ENCODE data around the gene FHOD3. TPM values are rescaled to one million over a fixed set of nuclear protein-coding genes. Genes with fewer than 3 reads are reported as not detected.

FHOD3 gene
- total and polyA plus RNA-seq, 2 experiments from 2014 or later = 2.7 to 8.7 TPM

- Histone ChIP-seq H3K79me2 (replicated peaks; ENCODE audit: insufficient read depth) (no peaks in the 10 kb centered on the region), H3K9me2 (ENCODE audit: insufficient read depth) (0 out of 2 replicates have a peak, but pooled peaks cover 5% of the 10 kb centered on the region), H2AFZ (no peak overlapping the region), H3K27ac (ENCODE audit: low read depth) (no peak overlapping the region), H3K4me2 (no peak overlapping the region), H3F3A (replicated peaks; ENCODE audit: low read depth) (no peaks in the 10 kb centered on the region), H3K4me3 (no peak overlapping the region), H3K36me3 (ENCODE audit: insufficient read depth) (no peaks in the 10 kb centered on the region), H4K20me1 (replicated peaks; ENCODE audit: insufficient read depth) (peaks cover 5% of the 10 kb centered on the region; the same call in 1 of the 2 replicates), H3K4me1 (ENCODE audit: insufficient read depth) (peaks cover 12% of the 10 kb centered on the region; the same call in 1 of the 2 replicates), H3K27me3 (ENCODE audit: insufficient read depth) (no peaks in the 10 kb centered on the region)
- H3K4me1 Mint-ChIP-seq = peaks cover 33% of the 10 kb centered on the region
- no peaks in the 10 kb centered on the region for H3K36me3 Mint-ChIP-seq (ENCODE audit: low read depth)
- H3K4me3 Mint-ChIP-seq = no peak overlapping the region
- no peak for DNase-seq (ENCODE audit: low spot score)
- peak; percentile 45; the same call in 2 of the 3 replicates for ATAC-seq
- no peaks in the 10 kb centered on the region for H3K9me3 Mint-ChIP-seq
- TF ChIP-seq EZH2phosphoT487 (IDR thresholded peaks at IDR 0.05; ENCODE audit: unreplicated experiment) = no peak
- TF ChIP-seq ETS1 (IDR thresholded peaks at IDR 0.05) = no peak
- TF ChIP-seq ZNF331 (CRISPR knock-in tag; IDR thresholded peaks at IDR 0.05; ENCODE audit: low read depth) = no peak
- TF ChIP-seq JUNB (IDR thresholded peaks at IDR 0.05; ENCODE audit: unreplicated experiment) = no peak
- TF ChIP-seq REST (IDR thresholded peaks at IDR 0.05; ENCODE audit: unreplicated experiment) = no peak
- no peak for TF ChIP-seq EZH2 (IDR thresholded peaks at IDR 0.05; ENCODE audit: low read depth, unreplicated experiment)
- TF ChIP-seq POLR2AphosphoS5 (IDR thresholded peaks at IDR 0.05; ENCODE audit: low read depth) = no peak
- no peak for TF ChIP-seq NANOG (IDR thresholded peaks at IDR 0.05; ENCODE audit: borderline replicate concordance)
- H3K27me3 Mint-ChIP-seq (ENCODE audit: insufficient read depth, low read depth, poor library complexity) = peaks cover 4% of the 10 kb centered on the region
- peak overlapping the region; percentile 24; the same call in 1 of the 2 replicates for H3K27ac Mint-ChIP-seq
Measured at GRCh38 chr18:36308711-36309435, 11.4 kb downstream of the FHOD3 start.
